Endothelial cell of hepatic sinusoid (primary cell): Measurements from ENCODE around the gene SPAG9.
"Not testable (repeated sequence)": the region's sequence is repeated elsewhere in the genome, so short reads cannot be mapped to it uniquely, and the experiment has no call there.

Experiments used
- in situ Hi-C: cut with HindIII; loops from 2 replicates; pipeline ENCODE4 v1.10.0; 2017; ENCODE audit warnings: low sequenced_read_pairs

The SPAG9 gene

GRCh38 chr17:51097708-51098446, 22.8 kb downstream of the SPAG9 start:
- in situ Hi-C loops = no loop called here

GRCh38 chr17:51091635-51092034, 29.0 kb downstream of the SPAG9 start:
- in situ Hi-C loops = no loop called here

GRCh38 chr17:51088868-51089267, 31.8 kb downstream of the SPAG9 start:
- in situ Hi-C loops = not testable (repeated sequence)

DNA sequence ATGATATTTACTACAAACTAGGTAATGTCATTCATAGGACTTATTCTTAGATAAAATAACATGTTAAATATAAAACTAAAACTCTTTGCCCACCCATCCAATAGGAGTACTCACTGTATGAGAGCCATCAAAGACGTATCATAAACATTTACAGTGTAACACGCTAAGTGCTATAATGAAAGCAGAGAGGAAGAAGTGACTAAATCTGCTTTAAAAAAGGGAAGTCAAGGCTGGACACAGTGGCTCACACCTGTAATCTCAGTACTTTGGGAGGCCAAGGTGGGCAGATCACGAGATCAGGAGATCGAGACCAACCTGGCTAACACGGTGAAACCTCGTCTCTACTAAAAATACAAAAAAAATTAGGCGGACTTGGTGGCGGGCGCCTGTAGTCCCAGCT, 32.4 kb downstream of the SPAG9 start:
- in situ Hi-C loops = no loop called here

GRCh38 chr17:51087072-51087757, 33.5 kb downstream of the SPAG9 start:
- in situ Hi-C loops = no loop called here

DNA sequence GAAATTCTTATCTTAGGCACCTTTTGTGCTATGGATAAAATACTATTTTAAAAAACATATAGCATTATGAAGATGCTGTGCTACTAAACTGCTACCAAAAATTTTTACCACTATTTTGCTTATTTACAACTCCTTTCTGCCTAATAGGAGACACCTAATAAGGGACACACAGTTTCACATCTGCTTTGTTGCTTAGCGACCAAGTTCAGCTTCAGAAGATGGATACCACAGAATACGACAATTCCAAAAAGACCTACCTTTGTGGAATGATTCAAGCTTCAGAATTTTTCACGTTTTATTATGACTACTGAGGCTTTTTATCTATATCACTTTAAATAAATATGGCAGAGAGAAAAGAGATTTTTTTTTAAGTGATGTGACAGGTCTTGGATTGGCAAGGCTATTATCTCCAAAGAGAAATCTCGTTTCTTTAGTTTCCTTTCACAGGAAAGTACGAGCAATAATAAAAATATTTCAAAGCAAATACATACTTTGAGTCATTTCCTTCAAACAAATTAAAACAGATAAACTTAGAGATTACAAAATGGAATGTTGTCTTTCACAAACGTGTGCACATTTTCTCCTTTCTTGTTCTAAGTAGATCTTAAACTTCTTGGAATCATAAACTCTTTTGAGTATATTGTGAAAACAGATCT, 35.4 kb downstream of the SPAG9 start:
- in situ Hi-C loops = no loop called here

- in situ Hi-C loops = no loop called here
These were observed 36.7 kb downstream of the SPAG9 start for GRCh38 chr17:51083981-51084380.

GRCh38 chr17:51083364-51083763, 37.3 kb downstream of the SPAG9 start:
- in situ Hi-C loops = not testable (repeated sequence)

- in situ Hi-C loops = no loop called here
These were observed 41.6 kb downstream of the SPAG9 start for GRCh38 chr17:51079049-51079448.

- in situ Hi-C loops = no loop called here
These were observed 42.6 kb downstream of the SPAG9 start for GRCh38 chr17:51078009-51078592.

- in situ Hi-C loops = no loop called here
These were observed 43.8 kb downstream of the SPAG9 start for GRCh38 chr17:51076821-51077220.

DNA sequence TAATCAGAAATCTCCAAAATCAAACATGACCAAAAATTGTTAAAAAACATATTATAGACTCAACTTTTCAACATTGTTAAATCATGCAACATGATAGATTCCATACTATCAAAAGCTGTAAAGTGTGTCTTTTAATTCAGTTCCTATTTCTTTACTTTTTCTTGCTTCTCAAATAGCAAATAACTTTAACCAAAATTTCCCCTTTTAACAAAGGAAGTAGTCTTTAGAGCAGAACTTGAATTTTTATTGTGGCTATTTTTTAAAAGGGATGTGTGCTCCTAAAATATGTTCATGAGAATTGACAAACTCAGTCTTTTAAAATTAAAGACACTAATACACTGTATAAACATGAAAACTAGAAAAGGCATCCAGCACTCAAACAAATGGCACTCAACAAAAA, 49.1 kb downstream of the SPAG9 start:
- in situ Hi-C loops = no loop called here

GRCh38 chr17:51065466-51065865, 55.2 kb downstream of the SPAG9 start:
- in situ Hi-C loops = no loop called here

DNA sequence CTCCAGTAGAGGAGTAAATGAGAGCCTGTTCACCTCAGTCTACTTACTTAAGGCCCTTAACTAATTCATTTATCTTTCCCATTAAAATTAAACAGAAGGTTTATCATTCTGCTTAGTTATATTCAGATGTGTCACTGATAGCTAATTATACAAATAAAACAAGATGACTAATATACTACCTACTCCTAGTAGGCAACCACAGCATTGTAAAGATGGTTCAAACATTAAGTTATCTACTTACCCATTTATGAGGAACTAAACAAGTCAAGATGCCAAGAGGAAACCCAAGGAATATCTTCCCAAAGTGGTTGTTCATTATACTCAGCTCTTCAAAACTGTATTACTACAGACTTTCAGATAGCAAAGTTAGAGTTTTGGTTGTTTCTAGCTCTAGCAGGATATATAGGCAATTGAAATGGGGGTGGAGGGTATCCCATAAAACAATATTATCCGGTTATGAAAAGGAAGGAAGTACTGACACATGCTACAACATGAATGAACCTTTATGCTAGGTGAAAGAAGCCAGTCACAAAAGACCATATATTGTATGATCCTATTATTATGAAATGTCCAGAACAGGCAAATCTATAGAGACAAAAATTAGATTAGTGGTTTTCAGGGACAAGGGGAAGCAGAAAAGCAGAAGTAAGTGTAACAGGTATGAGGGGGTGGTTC, 56.5 kb downstream of the SPAG9 start:
- in situ Hi-C loops = no loop called here

DNA sequence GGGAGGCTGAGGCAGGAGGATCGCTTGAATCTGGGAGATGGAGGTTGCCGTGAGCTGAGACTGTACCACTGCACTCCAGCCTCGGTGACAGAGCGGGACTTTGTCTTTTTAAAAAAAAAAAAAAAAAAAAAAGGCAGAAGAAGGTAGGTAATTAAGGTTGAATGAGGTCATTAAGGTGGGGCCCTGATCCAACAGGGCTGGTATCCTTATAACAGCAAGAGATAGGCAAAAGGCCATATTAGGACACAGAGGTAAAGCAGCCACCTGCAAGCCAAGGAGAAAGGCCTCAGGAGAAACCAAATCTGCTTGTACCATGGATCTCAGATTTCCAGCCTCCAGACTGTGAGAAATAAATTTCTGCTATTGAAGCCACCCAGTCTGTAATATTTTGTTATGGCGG, 60.3 kb downstream of the SPAG9 start:
- in situ Hi-C loops = no loop called here

DNA sequence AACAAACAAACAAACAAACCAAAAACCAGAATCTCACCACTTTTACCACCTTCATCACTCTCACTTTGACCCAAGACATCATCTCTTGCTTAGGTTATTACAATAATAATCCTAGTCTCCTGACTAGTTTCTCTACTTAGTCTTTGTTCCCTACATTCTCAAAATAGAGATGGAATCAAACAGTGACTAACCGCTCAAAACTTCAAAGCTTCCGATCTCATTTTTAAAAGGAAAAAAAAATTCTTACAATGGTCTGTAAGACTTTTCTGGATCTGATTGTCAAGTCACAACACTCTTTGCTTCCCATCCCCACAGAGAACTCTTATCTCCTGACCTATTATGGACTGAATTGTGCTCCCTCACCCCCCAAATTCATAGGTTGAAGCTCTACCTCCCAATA, 60.9 kb downstream of the SPAG9 start:
- in situ Hi-C loops = loop anchor here (5.0 kb wide), 1 partner anchor 48 kb away; no protein-coding TSS in a partner anchor

DNA sequence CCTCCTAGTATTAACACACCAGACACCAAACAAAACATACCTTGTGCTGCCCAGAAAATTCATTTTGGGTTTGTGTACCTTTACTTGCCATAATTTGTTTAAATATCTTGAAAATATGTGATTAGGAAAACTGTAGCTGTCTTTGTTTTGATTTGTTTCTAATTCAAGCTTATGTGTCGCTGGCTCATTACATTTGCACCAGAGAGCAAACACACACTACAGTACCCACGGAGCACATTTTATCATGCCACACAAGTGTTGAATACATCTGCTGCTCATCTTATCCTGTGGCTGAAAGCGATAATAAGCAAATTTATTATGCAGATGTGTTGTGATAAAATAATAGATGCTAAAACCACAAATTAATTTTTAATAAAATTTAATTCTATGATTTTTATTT, 63.1 kb downstream of the SPAG9 start:
- in situ Hi-C loops = loop anchor here (5.0 kb wide), 1 partner anchor 50 kb away; no protein-coding TSS in a partner anchor

DNA sequence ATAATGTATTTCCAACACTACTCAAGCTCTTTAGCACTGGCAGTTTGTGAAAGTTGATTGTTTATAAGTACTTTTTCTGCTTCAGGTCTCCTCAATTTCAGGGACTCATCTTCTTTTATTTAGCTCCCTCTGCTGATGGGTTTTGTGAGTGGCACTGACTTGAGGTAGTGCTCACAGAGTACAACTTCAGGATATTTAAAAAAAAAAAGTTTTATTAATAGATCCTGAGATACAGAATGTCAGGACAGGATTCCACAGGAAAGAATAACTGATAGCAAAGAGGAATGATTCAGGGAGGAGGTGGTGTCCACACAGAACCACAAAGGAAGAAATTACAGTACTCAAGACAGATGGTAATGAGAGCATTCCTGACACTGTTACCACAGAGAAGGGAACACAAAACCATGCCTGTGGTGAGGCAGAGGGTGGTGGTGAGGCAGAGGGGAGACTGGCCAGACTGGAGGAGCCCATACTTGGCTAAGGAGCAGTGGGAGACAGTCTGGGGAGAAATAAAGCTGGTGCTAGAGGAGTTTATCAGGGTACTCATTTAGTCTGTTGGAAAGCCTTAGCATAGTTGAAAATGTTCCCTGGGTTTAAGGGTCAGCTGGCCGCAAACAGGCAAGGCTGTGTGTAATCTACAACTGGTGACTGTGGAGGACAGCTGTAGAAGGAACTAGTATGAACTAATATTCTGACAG, 63.7 kb downstream of the SPAG9 start:
- in situ Hi-C loops = loop anchor here (5.0 kb wide), 1 partner anchor 50 kb away; no protein-coding TSS in a partner anchor

- in situ Hi-C loops = loop anchor here (5.0 kb wide), 1 partner anchor 53 kb away; no protein-coding TSS in a partner anchor
These were observed 65.9 kb downstream of the SPAG9 start for GRCh38 chr17:51054748-51055147.

- in situ Hi-C loops = no loop called here
These were observed 68.4 kb downstream of the SPAG9 start for GRCh38 chr17:51052235-51052634.
